Sigmoid colon (tissue), 4 donors: ENCODE data around the gene FYN.

ENCODE experiments used
- CTCF ChIP-seq, 4 experiments: fragments of 450-650 bp in 3 of 4; fragments of 200-600 bp in 1 of 4; IDR thresholded peaks; one replicate each; pipeline ENCODE4 v1.5.1; 2016 to 2019; ENCODE audit warnings: antibody characterized with exemption in 4 of 4, mild to moderate bottlenecking in 3 of 4, moderate library complexity in 2 of 4
- EP300 ChIP-seq, 4 donors: sonication (generic); formaldehyde crosslinking; IDR thresholded peaks; one replicate each; pipeline ENCODE4 v1.6.1; 2017; ENCODE audit warnings: antibody characterized with exemption in 4 of 4
- POLR2A ChIP-seq, 2 donors: fragments of 450-650 bp; IDR thresholded peaks; one replicate each; pipeline ENCODE4 v1.6.1; 2016; ENCODE audit warnings: antibody characterized with exemption in 2 of 2, mild to moderate bottlenecking in 2 of 2, moderate library complexity in 2 of 2
- POLR2AphosphoS5 ChIP-seq, 4 donors: sonication (generic); formaldehyde crosslinking; IDR thresholded peaks; one replicate each; pipeline ENCODE4 v1.6.1; 2017; ENCODE audit warnings: antibody characterized with exemption in 4 of 4

GRCh38 chr6:111823012-111823411, 50.2 kb downstream of the FYN start:
- TF ChIP-seq CTCF (IDR thresholded peaks at IDR 0.05) (no peak), POLR2A (IDR thresholded peaks at IDR 0.05) (no peak), POLR2AphosphoS5 (IDR thresholded peaks at IDR 0.05) (no peak), EP300 (IDR thresholded peaks at IDR 0.05) (no peak)
